GM12878 (cell line): ENCODE measurements around the gene CAPN9. TPM values are rescaled to one million over a fixed set of nuclear protein-coding genes. Genes with fewer than 3 reads are reported as not detected.

Experiments used
- ATAC-seq: fragments of 200-7000 bp; cut with Tn5 transposase; 3 replicates; pipeline ENCODE4 v1.9.1; 2020; ENCODE audit warnings: mild to moderate bottlenecking, moderate library complexity
- BruUV-seq: library from RNA; stranded (reverse); fragments of 400-500 nt; replicated peaks from 2 replicates; lab custom pipeline; 2021; lab: Mats Ljungman, UMichigan
- CTCF ChIA-PET: fragments of 300-600 bp; sonication (Branson Sonifier 250); formaldehyde crosslinking; extraction: SDS; loops from one replicate; lab custom pipeline; 2021; ENCODE audit warnings: inconsistent platforms; lab: Yijun Ruan, JAX
- POLR2A ChIA-PET: fragments of 350-600 bp; formaldehyde crosslinking; extraction: SDS; loops from one replicate; lab custom pipeline; 2021; ENCODE audit warnings: inconsistent platforms; lab: Charles Lee
- RAD21 ChIA-PET: fragments of 300-600 bp; sonication (Branson Sonifier 250); formaldehyde crosslinking; loops from one replicate; lab custom pipeline; 2023; ENCODE audit warnings: antibody characterized with exemption; ENCODE audit not compliant: unreplicated experiment; lab: Charles Lee
- SMC1A ChIA-PET: fragments of 300-600 bp; sonication (Branson Sonifier 250); formaldehyde crosslinking; loops from one replicate; lab custom pipeline; 2023; ENCODE audit not compliant: unreplicated experiment, uncharacterized antibody; lab: Charles Lee
- DNase-seq: peaks from one replicate; pipeline ENCODE4 v3.0.0-alpha.2; 2011; ENCODE audit warnings: low read depth, low spot score
- FAIRE-seq: peaks from 3 replicates; lab custom pipeline; 2011; peaks lifted over from hg19 to GRCh38; lab: Jason Lieb, UNC
- H2AFZ ChIP-seq: 2 replicates; pipeline ENCODE4 v1.6.0; 2011; ENCODE audit warnings: low read depth, low read length, control low read depth; ENCODE audit not compliant: control insufficient read depth
- H3K27ac ChIP-seq: 2 replicates; pipeline ENCODE4 v1.5.1; 2011; ENCODE audit warnings: control low read depth; ENCODE audit not compliant: control insufficient read depth, insufficient read depth
- H3K27me3 ChIP-seq, 2 experiments: replicated peaks in 1 of 2; 2 replicates each; pipeline versions ENCODE4 v1.6.0 to v1.6.1; 2011; ENCODE audit warnings: low read length in 1 of 2; ENCODE audit not compliant: control insufficient read depth in 2 of 2, insufficient read depth in 2 of 2
- H3K36me3 ChIP-seq, 2 experiments: 2 replicates each; pipeline ENCODE4 v1.5.1; 2011; ENCODE audit warnings: low read length in 1 of 2; ENCODE audit not compliant: control insufficient read depth in 2 of 2, insufficient read depth in 2 of 2
- H3K4me1 ChIP-seq: 2 replicates; pipeline ENCODE4 v1.6.1; 2011; ENCODE audit warnings: mild to moderate bottlenecking, low read length, moderate library complexity, mixed read lengths; ENCODE audit not compliant: control insufficient read depth, insufficient read depth
- H3K4me2 ChIP-seq: 2 replicates; pipeline ENCODE4 v1.6.0; 2011; ENCODE audit warnings: control low read depth; ENCODE audit not compliant: control insufficient read depth, insufficient read depth
- H3K4me3 ChIP-seq: fragments of 200-600 bp; sonication (generic); 2 replicates; pipeline ENCODE4 v1.5.1; 2016
- H3K79me2 ChIP-seq: 2 replicates; pipeline ENCODE4 v1.6.0; 2011; ENCODE audit warnings: low read length; ENCODE audit not compliant: control insufficient read depth, insufficient read depth
- H3K9ac ChIP-seq: 2 replicates; pipeline ENCODE4 v1.8.0; 2011; ENCODE audit warnings: low read length, control low read depth, mixed read lengths; ENCODE audit not compliant: control insufficient read depth, insufficient read depth
- H3K9me3 ChIP-seq: replicated peaks from 3 replicates; pipeline ENCODE4 v1.5.1; 2011; ENCODE audit warnings: mild to moderate bottlenecking, low read length; ENCODE audit not compliant: control insufficient read depth, insufficient read depth
- H4K20me1 ChIP-seq: 2 replicates; pipeline ENCODE4 v1.6.0; 2011; ENCODE audit not compliant: control insufficient read depth, insufficient read depth
- BRCA1 ChIP-seq: IDR thresholded peaks from 2 replicates; pipeline ENCODE4 v1.6.1; 2011; ENCODE audit warnings: low read depth, low read length, improper control_type of control experiment
- CBX5 ChIP-seq: sonication (generic); IDR thresholded peaks from 2 replicates; pipeline ENCODE4 v1.6.1; 2016; ENCODE audit warnings: low read depth, moderate library complexity, mild to moderate bottlenecking, inconsistent platforms
- CHD1 ChIP-seq: IDR thresholded peaks from 2 replicates; pipeline ENCODE4 v1.6.1; 2012; ENCODE audit warnings: low read depth, low read length, improper control_type of control experiment
- ETV6 ChIP-seq, 2 experiments: fragments of 450-650 bp in 1 of 2; IDR thresholded peaks in 1 of 2; conservative IDR thresholded peaks in 1 of 2; 2 replicates each; pipeline ENCODE4 v1.6.1; 2014; ENCODE audit warnings: antibody characterized with exemption in 1 of 2, borderline replicate concordance in 1 of 2, low read depth in 1 of 2, mild to moderate bottlenecking in 1 of 2, moderate library complexity in 1 of 2
- FOS ChIP-seq: IDR thresholded peaks from 3 replicates; pipeline ENCODE4 v1.6.1; 2011; ENCODE audit warnings: borderline replicate concordance; ENCODE audit not compliant: insufficient read length; ENCODE audit errors: extremely low read depth
- KDM1A ChIP-seq: fragments of 200-600 bp; sonication (generic); IDR thresholded peaks from 2 replicates; pipeline ENCODE4 v1.6.1; 2016; ENCODE audit warnings: borderline replicate concordance
- MXI1 ChIP-seq: fragments of 150-350 bp; IDR thresholded peaks from 2 replicates; pipeline ENCODE4 v1.6.1; 2011; ENCODE audit warnings: low read depth, mild to moderate bottlenecking, inconsistent platforms, low read length, improper control_type of control experiment
- MYB ChIP-seq: fragments of 150-350 bp; IDR thresholded peaks from 2 replicates; pipeline ENCODE4 v1.6.1; 2014; ENCODE audit warnings: mild to moderate bottlenecking, low read depth, low read length, borderline replicate concordance
- MYC ChIP-seq: IDR thresholded peaks from 2 replicates; pipeline ENCODE4 v1.6.1; 2011; ENCODE audit warnings: mild to moderate bottlenecking, low read length, moderate library complexity, inconsistent platforms; ENCODE audit not compliant: insufficient read depth, insufficient replicate concordance, insufficient read length, severe bottlenecking
- NFXL1 ChIP-seq: fragments of 450-650 bp; IDR thresholded peaks from 2 replicates; pipeline ENCODE4 v1.6.1; 2017; ENCODE audit warnings: antibody characterized with exemption, mild to moderate bottlenecking, borderline replicate concordance
- NRF1 ChIP-seq: conservative IDR thresholded peaks from 2 replicates; pipeline ENCODE4 v1.6.1; 2011; ENCODE audit warnings: mild to moderate bottlenecking, low read depth, low read length, improper control_type of control experiment
- POLR2A ChIP-seq: IDR thresholded peaks from 2 replicates; pipeline ENCODE4 v1.6.1; 2011; ENCODE audit warnings: low read depth, mild to moderate bottlenecking, low read length
- POLR2AphosphoS2 ChIP-seq: IDR thresholded peaks from 2 replicates; pipeline ENCODE4 v1.6.1; 2011; ENCODE audit warnings: low read depth, mild to moderate bottlenecking, low read length, improper control_type of control experiment, moderate library complexity
- SMARCA5 ChIP-seq: fragments of 450-650 bp; IDR thresholded peaks from 2 replicates; pipeline ENCODE4 v1.6.1; 2017; ENCODE audit warnings: mild to moderate bottlenecking
- SP1 ChIP-seq: IDR thresholded peaks from one replicate; pipeline ENCODE4 v1.6.1; 2011; ENCODE audit warnings: low read depth, low read length
- STAT3 ChIP-seq: IDR thresholded peaks from 2 replicates; pipeline ENCODE4 v1.6.1; 2011; ENCODE audit warnings: low read depth, low read length, improper control_type of control experiment
- TAF1 ChIP-seq: IDR thresholded peaks from 2 replicates; pipeline ENCODE4 v1.6.1; 2011; ENCODE audit warnings: mild to moderate bottlenecking, low read depth, low read length, borderline replicate concordance
- TBL1XR1 ChIP-seq: IDR thresholded peaks from 2 replicates; pipeline ENCODE4 v1.6.1; 2012; ENCODE audit warnings: low read depth, low read length, improper control_type of control experiment
- TCF7 ChIP-seq: IDR thresholded peaks from 2 replicates; pipeline ENCODE4 v1.6.1; 2014; ENCODE audit warnings: antibody characterized with exemption, borderline replicate concordance
- ZZZ3 ChIP-seq: IDR thresholded peaks from 2 replicates; pipeline ENCODE4 v1.6.1; 2011; ENCODE audit warnings: low read depth; ENCODE audit not compliant: control insufficient read depth, insufficient read length
- WGBS: methylation state at CpG from one replicate; pipeline ENCODE4 v1.1.6; 2016; ENCODE audit warnings: low lambda C conversion rate; ENCODE audit not compliant: insufficient replicate concordance, insufficient coverage; ENCODE audit errors: missing lambda C conversion rate; 5-methylcytosine and 5-hydroxymethylcytosine counted together
- in situ Hi-C: fragments of 300-500 bp; cut with MboI; formaldehyde crosslinking; loops from 9 replicates; pipeline ENCODE4 v1.14.3; 2018; ENCODE audit warnings: mixed read lengths
- intact Hi-C: fragments of 100-400 bp; cut with micrococcal nuclease; formaldehyde crosslinking; loops from one replicate; pipeline ENCODE4 v1.14.2; 2022; ENCODE audit not compliant: unreplicated experiment
- polyA plus RNA-seq, 11 experiments: library from polyadenylated mRNA; depleted of rRNA in 4 of 11; unstranded in 6 of 11; stranded (reverse) in 5 of 11; fragments of >200 nt; fragmentation: Nextera tagmentation in 4 of 11; fragmentation: Illumina TruSeq in 1 of 11; extraction: Ambion mirVana in 4 of 11; extraction: Trizol in 1 of 11; gene quantifications; 1 replicate in 1 of 11; 2 replicates in 10 of 11; pipeline versions ENCODE4 v1.2.1 to v1.2.3, GENCODE V29; 2011 to 2016; ENCODE audit warnings: inconsistent platforms in 2 of 11, missing spikeins in 2 of 11, low read depth in 1 of 11
- total RNA-seq, 4 experiments: library from RNA; depleted of rRNA in 3 of 4; stranded (reverse); fragments of >200 nt in 3 of 4; fragmentation: Illumina TruSeq in 1 of 4; extraction: Trizol in 1 of 4; gene quantifications; 2 replicates each; pipeline versions ENCODE4 v1.2.1 to v1.2.3, GENCODE V29; 2013 to 2021

The CAPN9 gene
- total and polyA plus RNA-seq, 10 of the 15 experiments (the other 5 are each of a cell fraction or from before 2014, with no cell fraction given), result not detected

GRCh38 chr1:230710543-230710904 is 36.7 kb upstream of the CAPN9 start (continued):
- TF ChIP-seq CHD1 (no peak), ZZZ3 (no peak), KDM1A (no peak)

GRCh38 chr1:230711245-230711644 is 35.9 kb upstream of the CAPN9 start:
- ChIA-PET CTCF (no interaction called here), SMC1A (no interaction called here), POLR2A (no interaction called here), RAD21 (no interaction called here)
- BruUV-seq, result no TSS peak
- H2AFZ ChIP-seq, result no peak overlapping the region
- no peaks in the 10 kb centered on the region for H3K4me1 ChIP-seq
- no peaks in the 10 kb centered on the region for H3K9me3 ChIP-seq
- no peaks in the 10 kb centered on the region for H4K20me1 ChIP-seq
- no peak for ATAC-seq
- DNase-seq, result no peak
- no peak overlapping the region for H3K9ac ChIP-seq
- no peak for FAIRE-seq
- no peak overlapping the region for H3K4me3 ChIP-seq
- no peaks in the 10 kb centered on the region for H3K36me3 ChIP-seq
- H3K27me3 ChIP-seq, result peaks cover 0 to 3% of the 10 kb centered on the region in 2 experiments; a peak in 2 of 4 replicates
- H3K79me2 ChIP-seq, result no peaks in the 10 kb centered on the region
- TF ChIP-seq NRF1 (no peak), MYB (no peak)
- intact Hi-C loops (no loop called here), in situ Hi-C loops (no loop called here)
- no peak overlapping the region for H3K27ac ChIP-seq
- 32% methylated on average over 3 of the region's 3 CpGs for WGBS
- no peak overlapping the region for H3K4me2 ChIP-seq

- in situ Hi-C loops, result no loop called here
- Histone ChIP-seq H2AFZ (no peak overlapping the region), H3K27ac (no peak overlapping the region), H4K20me1 (no peaks in the 10 kb centered on the region), H3K27me3 (peaks cover 0 to 3% of the 10 kb centered on the region in 2 experiments; a peak in 2 of 4 replicates), H3K9me3 (no peaks in the 10 kb centered on the region), H3K4me1 (no peaks in the 10 kb centered on the region), H3K4me3 (no peak overlapping the region), H3K36me3 (no peaks in the 10 kb centered on the region), H3K4me2 (no peak overlapping the region), H3K9ac (no peak overlapping the region), H3K79me2 (no peaks in the 10 kb centered on the region)
- DNase-seq (no peak), FAIRE-seq (no peak), ATAC-seq (no peak)
- BruUV-seq, result no TSS peak
- ChIA-PET POLR2A (no interaction called here), SMC1A (no interaction called here), CTCF (no interaction called here), RAD21 (no interaction called here)
- intact Hi-C loops, result no loop called here
- WGBS, result 57% methylated on average over 17 of the region's 17 CpGs
- TF ChIP-seq ETV6 (conservative IDR thresholded peaks at IDR 0.05 in 1 of 2, IDR thresholded peaks at IDR 0.05 in 1 of 2; ENCODE audit: borderline replicate concordance in 1 of 2, low read depth in 1 of 2), result no peak
- no peak for TF ChIP-seq TCF7
- TF ChIP-seq POLR2AphosphoS2, result no peak
- no peak for TF ChIP-seq TAF1
- TF ChIP-seq STAT3, result no peak
- TF ChIP-seq NFXL1, result no peak
- TF ChIP-seq SMARCA5, result no peak
- no peak for TF ChIP-seq MXI1
- no peak for TF ChIP-seq BRCA1
- TF ChIP-seq MYC, result no peak
- no peak for TF ChIP-seq FOS
- TF ChIP-seq POLR2A, result no peak
- no peak for TF ChIP-seq TBL1XR1
- no peak for TF ChIP-seq CBX5
- no peak for TF ChIP-seq SP1
These were observed 34.7 kb upstream of the CAPN9 start for GRCh38 chr1:230712470-230712942.
